IMR-90 (cell line): Measurements from ENCODE around the gene CDK1.

Source experiments
- RAD21 ChIP-seq: IDR thresholded peaks from 2 replicates; pipeline ENCODE4 v1.6.1; 2012; ENCODE audit warnings: low read length, improper control_type of control experiment
- USF2 ChIP-seq: fragments of 150-350 bp; IDR thresholded peaks from 2 replicates; pipeline ENCODE4 v1.6.1; 2017; ENCODE audit warnings: mild to moderate bottlenecking, antibody characterized with exemption, low read length, low read depth

DNA sequence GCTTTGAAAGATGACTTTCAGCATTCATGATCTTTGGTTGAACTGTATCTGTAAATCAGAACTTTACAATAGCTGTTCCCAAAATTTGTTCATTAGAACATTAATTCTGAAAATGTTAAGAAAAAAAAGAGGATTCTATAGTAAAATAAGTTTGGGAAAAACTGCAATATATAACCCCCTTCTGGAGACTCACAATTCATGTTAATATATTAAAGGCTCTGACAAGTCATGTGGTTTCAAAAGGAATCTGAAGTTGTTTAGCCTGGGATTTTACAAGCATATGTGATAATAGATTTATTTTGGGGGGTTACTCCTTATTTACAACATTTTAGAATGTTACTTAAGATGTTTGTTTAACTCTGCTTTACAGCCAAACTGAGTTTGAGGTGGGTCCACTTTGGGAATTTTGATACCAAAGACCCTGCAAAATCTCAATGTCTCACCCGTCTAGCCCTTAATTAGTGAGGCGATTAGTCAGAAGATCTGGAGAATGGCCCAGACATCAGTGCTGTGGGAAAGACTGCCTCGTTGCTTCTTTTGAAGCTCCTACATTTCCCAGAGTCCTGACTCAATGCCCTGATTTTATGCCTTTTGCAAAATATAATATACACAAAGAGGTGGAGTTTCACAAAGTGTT lies 40.0 kb downstream of the CDK1 start:
- TF ChIP-seq RAD21, result no peak
- no peak for TF ChIP-seq USF2
